Neural cell (in vitro differentiated cells): Measurements from ENCODE around the gene PTCD1. TPM values are rescaled to one million over a fixed set of nuclear protein-coding genes. Genes with fewer than 3 reads are reported as not detected.

Source experiments
- H2AFZ ChIP-seq: fragments of 200-600, 300-800 bp; sonication (generic), shearing (Covaris generic); 2 replicates; pipeline ENCODE4 v1.6.0; 2014; ENCODE audit warnings: low read depth, mild to moderate bottlenecking, antibody characterized with exemption, low read length, moderate library complexity
- H3F3A ChIP-seq: fragments of 200-600 bp; shearing (Covaris generic); 2 replicates; pipeline ENCODE4 v1.6.1; 2016; ENCODE audit warnings: mild to moderate bottlenecking, moderate library complexity, mixed read lengths, antibody characterized with exemption, low read length; ENCODE audit not compliant: insufficient read depth, poor library complexity, severe bottlenecking
- H3K27ac ChIP-seq: fragments of 200-600, 300-800 bp; sonication (generic), shearing (Covaris generic); 2 replicates; pipeline ENCODE4 v1.5.1; 2014; ENCODE audit warnings: mild to moderate bottlenecking, low read length, moderate library complexity
- H3K27me3 ChIP-seq: fragments of 300-800, 200-600 bp; sonication (generic), shearing (Covaris generic); 2 replicates; pipeline ENCODE4 v1.6.0; 2014; ENCODE audit warnings: mild to moderate bottlenecking, low read depth, low read length, moderate library complexity; ENCODE audit not compliant: insufficient read depth
- H3K36me3 ChIP-seq: fragments of 300-800, 200-600 bp; sonication (generic), shearing (Covaris generic); 2 replicates; pipeline ENCODE4 v1.5.1; 2014; ENCODE audit warnings: mild to moderate bottlenecking, antibody characterized with exemption, low read length, moderate library complexity; ENCODE audit not compliant: insufficient read depth
- H3K4me2 ChIP-seq: fragments of 300-800, 200-600 bp; sonication (generic), shearing (Covaris generic); 2 replicates; pipeline ENCODE4 v1.6.0; 2014; ENCODE audit warnings: mild to moderate bottlenecking, low read length
- H3K4me3 ChIP-seq: fragments of 300-800, 200-600 bp; sonication (generic), shearing (Covaris generic); 2 replicates; pipeline ENCODE4 v1.5.1; 2014; ENCODE audit warnings: mild to moderate bottlenecking, low read length, moderate library complexity
- H3K79me2 ChIP-seq: fragments of 200-600 bp; shearing (Covaris generic); replicated peaks from 2 replicates; pipeline ENCODE4 v1.6.0; 2014; ENCODE audit warnings: mild to moderate bottlenecking, low read length, moderate library complexity; ENCODE audit not compliant: insufficient read depth
- H3K9ac ChIP-seq: fragments of 300-800, 200-600 bp; sonication (generic), shearing (Covaris generic); 2 replicates; pipeline ENCODE4 v1.6.1; 2016; ENCODE audit warnings: mild to moderate bottlenecking, low read length, mixed read lengths
- H3K9me2 ChIP-seq: fragments of 200-600 bp; shearing (Covaris generic); 2 replicates; pipeline ENCODE4 v1.6.1; 2016; ENCODE audit warnings: mild to moderate bottlenecking, low read length, mixed read lengths; ENCODE audit not compliant: insufficient read depth
- H3K9me3 ChIP-seq: fragments of 200-600, 300-800 bp; sonication (generic), shearing (Covaris generic); 2 replicates; pipeline ENCODE4 v1.6.1; 2016; ENCODE audit warnings: mild to moderate bottlenecking, mixed run types, low read length, moderate library complexity, mixed read lengths
- H4K20me1 ChIP-seq: fragments of 200-600 bp; shearing (Covaris generic); 2 replicates; pipeline ENCODE4 v1.6.1; 2016; ENCODE audit warnings: mild to moderate bottlenecking, mixed run types; ENCODE audit not compliant: insufficient read depth
- CTCF ChIP-seq: fragments of 450-650 bp; IDR thresholded peaks from 2 replicates; pipeline ENCODE4 v1.5.1; 2014; ENCODE audit warnings: antibody characterized with exemption, mild to moderate bottlenecking, moderate library complexity; ENCODE audit not compliant: poor library complexity, severe bottlenecking
- EP300 ChIP-seq: fragments of 450-650 bp; conservative IDR thresholded peaks from 2 replicates; pipeline ENCODE4 v1.6.1; 2014; ENCODE audit warnings: antibody characterized with exemption, mild to moderate bottlenecking, moderate library complexity; ENCODE audit not compliant: poor library complexity, severe bottlenecking
- EZH2 ChIP-seq: fragments of 200-600, 300-800 bp; shearing (Covaris generic), sonication (generic); IDR thresholded peaks from 2 replicates; pipeline ENCODE4 v1.6.1; 2014; ENCODE audit warnings: antibody characterized with exemption, low read length, borderline replicate concordance, mild to moderate bottlenecking; ENCODE audit not compliant: insufficient read depth, poor library complexity, severe bottlenecking
- MXI1 ChIP-seq: fragments of 450-650 bp; conservative IDR thresholded peaks from 2 replicates; pipeline ENCODE4 v1.6.1; 2014; ENCODE audit warnings: antibody characterized with exemption, mild to moderate bottlenecking; ENCODE audit not compliant: poor library complexity, severe bottlenecking
- POLR2AphosphoS5 ChIP-seq: IDR thresholded peaks from 2 replicates; pipeline ENCODE4 v1.6.1; 2012
- RAD21 ChIP-seq: fragments of 450-650 bp; conservative IDR thresholded peaks from 2 replicates; pipeline ENCODE4 v1.6.1; 2014; ENCODE audit warnings: antibody characterized with exemption, mild to moderate bottlenecking, moderate library complexity
- REST ChIP-seq: IDR thresholded peaks from 2 replicates; pipeline ENCODE4 v1.6.1; 2012; ENCODE audit warnings: borderline replicate concordance
- SMC3 ChIP-seq: fragments of 450-650 bp; conservative IDR thresholded peaks from 2 replicates; pipeline ENCODE4 v1.6.1; 2014; ENCODE audit warnings: antibody characterized with exemption, mild to moderate bottlenecking, moderate library complexity; ENCODE audit not compliant: poor library complexity
- TAF1 ChIP-seq: IDR thresholded peaks from 2 replicates; pipeline ENCODE4 v1.6.1; 2012; ENCODE audit warnings: low read depth
- polyA plus RNA-seq: library from polyadenylated mRNA; depleted of rRNA; stranded (reverse); fragments of >200 nt; gene quantifications from 2 replicates; pipeline ENCODE4 v1.2.3, GENCODE V29; 2014

The PTCD1 gene
- polyA plus RNA-seq, 1 donor from 2014 or later: 4.0 TPM

GRCh38 chr7:99371376-99371920 lies 67.2 kb downstream of the PTCD1 start:
- no peak overlapping the region for H3K9ac ChIP-seq
- no peaks in the 10 kb centered on the region for H4K20me1 ChIP-seq
- no peaks in the 10 kb centered on the region for H3K36me3 ChIP-seq
- H3F3A ChIP-seq: no peaks in the 10 kb centered on the region
- H3K9me2 ChIP-seq: no peaks in the 10 kb centered on the region
- no peak overlapping the region for H3K27ac ChIP-seq
- TF ChIP-seq CTCF: no peak
- TF ChIP-seq POLR2AphosphoS5: no peak
- TF ChIP-seq TAF1: no peak
- no peak for TF ChIP-seq MXI1
- no peak for TF ChIP-seq EP300
- TF ChIP-seq EZH2: no peak
- no peak for TF ChIP-seq RAD21
- TF ChIP-seq SMC3: no peak
- no peak for TF ChIP-seq REST
- no peaks in the 10 kb centered on the region for H3K9me3 ChIP-seq
- no peak overlapping the region for H2AFZ ChIP-seq
- H3K4me2 ChIP-seq: no peak overlapping the region
- no peak overlapping the region for H3K4me3 ChIP-seq
- peaks cover 10% of the 10 kb centered on the region for H3K27me3 ChIP-seq
- H3K79me2 ChIP-seq: no peaks in the 10 kb centered on the region

- no peak overlapping the region for H3K4me3 ChIP-seq
- no peaks in the 10 kb centered on the region for H3K9me2 ChIP-seq
- H3K79me2 ChIP-seq: no peaks in the 10 kb centered on the region
- TF ChIP-seq RAD21 (no peak), EP300 (no peak), EZH2 (no peak), MXI1 (no peak), CTCF (no peak), POLR2AphosphoS5 (no peak), SMC3 (no peak), TAF1 (no peak), REST (no peak)
- no peaks in the 10 kb centered on the region for H3F3A ChIP-seq
- no peak overlapping the region for H3K27ac ChIP-seq
- H4K20me1 ChIP-seq: no peaks in the 10 kb centered on the region
- no peak overlapping the region for H3K4me2 ChIP-seq
- peaks cover 3% of the 10 kb centered on the region for H3K36me3 ChIP-seq
- no peak overlapping the region for H3K9ac ChIP-seq
- H3K27me3 ChIP-seq: peaks cover 4% of the 10 kb centered on the region
- no peak overlapping the region for H2AFZ ChIP-seq
- H3K9me3 ChIP-seq: no peaks in the 10 kb centered on the region
Measured at GRCh38 chr7:99369767-99370391, 68.7 kb downstream of the PTCD1 start.
